ENCODE measurements around the gene CAMK2G.
A peak's percentile ranks its signal among the peaks of the same experiment; 100 is the strongest.

The CAMK2G gene

DNA sequence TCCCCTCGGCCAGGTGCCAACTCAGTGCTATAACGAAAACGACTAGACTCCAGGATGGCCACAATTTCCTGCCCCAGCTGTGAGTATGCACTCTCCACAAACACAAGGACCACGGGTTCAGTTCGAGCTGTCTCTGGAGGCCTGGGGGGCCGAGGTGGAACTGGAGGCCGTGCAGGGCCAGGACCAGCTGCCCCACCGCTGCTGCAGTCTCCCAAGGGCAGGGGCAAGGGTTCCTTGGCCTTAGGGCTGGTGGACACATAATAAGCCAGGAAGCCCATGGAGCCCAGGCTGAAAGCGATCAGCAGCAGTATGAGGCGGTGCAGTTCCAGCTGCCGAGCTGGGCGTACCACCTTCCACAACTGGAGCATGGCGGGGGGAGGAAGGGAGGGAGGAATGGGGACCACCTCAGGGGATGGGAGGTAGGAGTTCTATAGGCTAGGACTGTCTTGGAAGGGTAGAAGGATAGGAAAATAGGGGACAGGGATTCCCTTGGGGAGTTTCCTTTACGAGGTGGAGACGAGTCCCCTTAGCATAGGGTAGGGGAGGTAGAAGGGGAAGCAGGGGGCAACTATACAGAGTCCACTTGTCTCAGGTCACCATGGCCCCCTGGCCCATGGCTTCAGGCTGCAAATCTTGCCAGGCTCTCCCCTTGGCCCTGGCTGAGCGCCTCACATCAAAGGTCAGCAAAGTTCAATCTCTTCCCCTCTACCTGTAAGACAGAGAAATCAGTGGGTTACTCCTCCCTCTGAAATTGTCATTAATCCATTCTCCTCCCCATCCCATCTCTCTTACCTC is 66.1 kb downstream of the CAMK2G start:
- no peak for DNase-seq
- Mint-ChIP-seq H3K4me3 (no peak overlapping the region), H3K27me3 (no peaks in the 10 kb centered on the region), H3K4me1 (peaks cover 64% of the 10 kb centered on the region), H3K9me3 (no peaks in the 10 kb centered on the region), H3K27ac (peak overlapping the region; percentile 69), H3K36me3 (peaks cover 61% of the 10 kb centered on the region)
- CTCF ChIA-PET: interaction anchor here (1.9 kb wide), 1 partner anchor 72 kb away, joined by 4 read pairs; no protein-coding TSS in a partner anchor

DNA sequence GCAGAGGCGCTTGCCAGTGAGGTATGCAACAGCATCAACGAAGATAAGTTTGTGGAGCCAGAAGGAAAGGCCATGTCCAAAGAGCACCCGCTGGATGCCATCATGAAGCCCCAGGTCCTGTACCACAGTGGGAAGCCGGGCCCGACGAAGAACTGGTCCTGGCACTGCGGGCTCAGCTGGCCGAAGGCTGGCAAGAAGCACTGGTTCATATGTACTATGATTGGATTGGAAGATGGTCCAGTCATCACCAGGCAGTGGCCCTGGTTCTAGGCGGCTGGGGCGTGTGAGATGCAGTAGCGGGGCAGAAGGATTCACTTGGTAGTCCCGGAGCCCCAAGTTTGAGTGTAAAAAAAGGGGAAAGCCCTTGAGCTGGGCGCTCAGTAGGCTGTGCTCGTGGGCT is 66.9 kb downstream of the CAMK2G start:
- DNase-seq: no peak
- Mint-ChIP-seq H3K27ac (no peak overlapping the region), H3K4me1 (peaks cover 62% of the 10 kb centered on the region), H3K27me3 (no peaks in the 10 kb centered on the region), H3K4me3 (no peak overlapping the region), H3K36me3 (peaks cover 61% of the 10 kb centered on the region), H3K9me3 (no peaks in the 10 kb centered on the region)
- CTCF ChIA-PET: no interaction called here

DNA sequence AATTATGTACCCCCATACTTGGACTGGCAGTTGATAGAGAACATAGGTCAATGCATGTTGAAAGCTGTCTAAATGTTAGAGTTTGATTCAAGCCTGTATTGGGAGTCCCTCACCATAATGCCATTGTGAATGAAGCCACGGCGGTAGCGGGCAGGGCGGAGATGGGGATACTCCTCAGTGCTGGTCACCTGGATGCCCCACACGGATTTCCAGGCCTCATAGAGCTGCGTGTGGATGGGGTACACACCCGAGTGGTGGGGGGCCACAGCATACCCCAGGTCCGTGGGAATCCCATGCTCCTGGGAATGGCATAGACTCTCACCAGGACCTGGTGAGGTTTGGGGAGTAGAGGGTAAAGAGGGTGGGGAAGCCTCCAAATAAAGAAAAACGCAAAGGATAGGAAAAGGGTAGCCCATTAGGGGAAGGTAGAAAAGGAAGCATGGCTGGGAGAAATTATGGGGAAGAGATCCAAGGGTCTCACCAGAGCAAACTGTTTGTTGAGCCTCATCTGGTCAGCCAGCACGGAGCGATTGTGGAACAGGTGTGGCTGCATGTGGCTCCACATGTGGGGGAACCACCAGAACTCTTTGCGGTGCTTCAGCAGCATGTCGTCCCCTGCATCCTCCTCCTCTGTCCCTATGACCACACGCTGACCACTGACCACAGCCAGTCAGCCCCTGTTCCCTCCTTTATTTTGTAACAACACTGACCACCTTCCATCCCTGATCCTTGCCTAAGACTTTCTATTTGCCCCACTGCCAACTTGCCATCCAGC is 68.0 kb downstream of the CAMK2G start:
- Mint-ChIP-seq H3K4me3 (no peak overlapping the region), H3K36me3 (peaks cover 68% of the 10 kb centered on the region), H3K9me3 (no peaks in the 10 kb centered on the region), H3K27me3 (no peaks in the 10 kb centered on the region), H3K27ac (peak overlapping the region; percentile 54), H3K4me1 (peaks cover 58% of the 10 kb centered on the region)
- CTCF ChIA-PET: interaction anchor here (0.8 kb wide), 1 partner anchor 42 kb away, joined by 3 read pairs; no protein-coding TSS in a partner anchor
- DNase-seq: no peak

DNA sequence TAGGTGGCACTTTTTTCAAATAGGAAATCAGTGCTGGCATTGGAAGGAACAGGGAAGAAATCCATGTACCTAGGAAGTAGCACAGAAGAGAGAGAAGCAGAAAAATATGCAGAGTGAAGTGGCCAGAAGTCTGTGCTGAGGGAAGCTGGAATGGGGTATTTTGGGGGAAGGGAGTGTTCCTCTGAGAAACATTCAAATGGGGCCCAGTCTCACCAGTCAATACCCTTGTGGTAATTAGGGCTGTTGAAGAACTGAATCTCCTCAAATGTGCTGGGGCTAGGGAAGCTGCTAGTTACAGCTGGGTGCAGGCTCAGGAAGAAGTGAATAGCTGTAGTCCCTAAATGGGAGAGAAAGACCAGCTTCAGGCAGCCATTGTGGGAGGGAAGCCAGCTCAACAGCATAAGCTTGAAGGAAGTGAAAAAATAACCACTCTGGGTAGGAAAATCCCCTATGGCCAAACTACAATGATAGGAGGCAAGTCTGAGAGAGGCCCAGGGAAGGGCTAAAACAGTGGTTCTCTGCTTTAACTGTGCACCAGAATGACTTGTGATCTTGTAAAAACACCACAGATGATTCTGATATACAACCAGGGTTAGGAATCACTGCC is 70.6 kb downstream of the CAMK2G start:
- Mint-ChIP-seq H3K4me3 (no peak overlapping the region), H3K27me3 (no peaks in the 10 kb centered on the region), H3K9me3 (no peaks in the 10 kb centered on the region), H3K27ac (peak overlapping the region; percentile 77), H3K4me1 (peaks cover 40% of the 10 kb centered on the region), H3K36me3 (peaks cover 60% of the 10 kb centered on the region)
- no peak for DNase-seq
- CTCF ChIA-PET: interaction anchor here (0.6 to 1.0 kb wide), 2 partner anchors 18 to 30 kb away, joined by 3 read pairs; no protein-coding TSS in a partner anchor

DNA sequence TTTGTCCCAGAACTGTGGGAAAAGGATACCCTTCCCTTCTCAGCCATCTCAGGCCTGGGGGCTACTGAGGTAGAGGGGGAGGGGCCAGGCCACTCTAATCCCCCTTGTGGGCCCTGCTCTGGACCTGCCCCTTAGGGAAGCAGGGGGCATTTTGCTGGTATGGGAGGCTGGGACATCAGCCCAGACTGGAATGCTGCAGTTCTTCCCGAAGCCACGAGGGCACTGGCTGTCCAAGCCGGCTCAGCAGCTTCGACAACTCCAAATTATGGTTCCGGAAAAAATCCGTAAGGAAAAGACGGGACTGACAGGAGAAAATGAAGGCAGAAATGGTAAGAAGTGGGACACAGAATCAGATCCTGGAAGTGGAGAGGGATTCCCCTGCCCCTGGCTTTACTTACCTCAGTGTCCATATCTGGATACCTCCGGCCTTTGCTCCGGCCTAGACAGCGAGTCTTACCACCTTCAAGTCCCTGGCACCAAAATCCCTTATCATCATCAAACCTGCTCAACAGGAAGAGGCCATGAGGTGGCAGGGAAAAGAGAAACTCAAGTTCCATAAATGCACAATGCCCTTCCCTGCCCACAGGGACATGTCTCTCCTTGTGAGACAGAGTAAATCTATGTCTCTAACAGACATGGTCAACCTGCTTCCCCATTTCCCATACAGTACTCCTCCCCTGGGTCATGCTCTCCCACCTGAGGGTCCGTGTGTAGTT is 71.9 kb downstream of the CAMK2G start:
- Mint-ChIP-seq H3K9me3 (no peaks in the 10 kb centered on the region), H3K4me3 (no peak overlapping the region), H3K27me3 (no peaks in the 10 kb centered on the region), H3K4me1 (peaks cover 28% of the 10 kb centered on the region), H3K27ac (no peak overlapping the region), H3K36me3 (peaks cover 55% of the 10 kb centered on the region)
- no peak for DNase-seq
- CTCF ChIA-PET: no interaction called here

DNA sequence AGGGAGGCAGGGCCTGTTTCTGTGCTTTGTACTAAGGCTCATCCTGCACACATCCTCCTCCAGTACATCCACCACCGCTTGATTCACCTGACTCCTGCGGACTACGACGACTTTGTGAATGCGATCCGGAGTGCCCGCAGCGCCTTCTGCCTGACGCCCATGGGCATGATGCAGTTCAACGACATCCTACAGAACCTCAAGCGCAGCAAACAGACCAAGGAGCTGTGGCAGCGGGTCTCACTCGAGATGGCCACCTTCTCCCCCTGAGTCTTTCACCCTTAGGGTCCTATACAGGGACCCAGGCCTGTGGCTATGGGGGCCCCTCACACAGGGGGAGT is 73.1 kb downstream of the CAMK2G start:
- Mint-ChIP-seq H3K27ac (peak overlapping the region; percentile 58), H3K36me3 (peaks cover 51% of the 10 kb centered on the region), H3K4me3 (no peak overlapping the region), H3K4me1 (peaks cover 16% of the 10 kb centered on the region), H3K27me3 (no peaks in the 10 kb centered on the region), H3K9me3 (no peaks in the 10 kb centered on the region)
- CTCF ChIA-PET: interaction anchor here (0.7 to 1.7 kb wide), 2 partner anchors 18 to 29 kb away, joined by 3 to 4 read pairs; a partner anchor contains a TSS
- DNase-seq: no peak

DNA sequence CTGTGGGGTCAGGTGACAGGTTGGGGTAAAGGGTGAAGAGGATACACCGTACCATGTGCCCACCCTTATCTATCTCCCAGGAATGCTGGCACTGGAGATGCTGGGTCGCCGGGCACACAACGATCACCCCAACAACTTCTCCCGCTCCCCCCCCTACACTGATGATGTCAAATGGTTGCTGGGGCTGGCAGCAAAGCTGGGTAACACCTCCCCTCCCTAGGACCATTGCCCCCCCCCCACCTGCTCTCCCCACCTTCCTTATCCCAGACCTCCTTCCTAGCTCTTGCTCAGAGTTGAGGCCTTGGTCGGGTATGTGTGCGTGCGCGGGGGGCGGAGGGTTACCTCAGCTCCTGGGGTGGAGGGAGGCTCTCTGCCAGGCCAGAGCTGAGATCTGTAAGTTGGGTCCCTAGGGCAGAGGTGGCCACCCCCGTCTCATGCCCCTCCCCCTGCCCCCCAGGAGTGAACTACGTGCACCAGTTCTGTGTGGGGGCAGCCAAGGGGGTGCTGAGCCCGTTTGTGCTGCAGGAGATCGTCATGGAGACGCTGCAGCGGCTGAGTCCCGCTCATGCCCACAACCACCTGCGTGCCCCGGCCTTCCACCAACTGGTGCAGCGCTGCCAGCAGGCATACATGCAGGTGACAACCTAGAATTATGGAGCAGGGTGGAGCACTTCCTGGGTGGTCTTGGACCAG is 73.6 kb downstream of the CAMK2G start:
- Mint-ChIP-seq H3K36me3 (peaks cover 49% of the 10 kb centered on the region), H3K9me3 (no peaks in the 10 kb centered on the region), H3K4me3 (no peak overlapping the region), H3K4me1 (peaks cover 11% of the 10 kb centered on the region), H3K27me3 (no peaks in the 10 kb centered on the region), H3K27ac (no peak overlapping the region)
- no peak for DNase-seq
- CTCF ChIA-PET: interaction anchor here (1.7 kb wide), 1 partner anchor 28 kb away, joined by 4 read pairs; a partner anchor contains a TSS

DNA sequence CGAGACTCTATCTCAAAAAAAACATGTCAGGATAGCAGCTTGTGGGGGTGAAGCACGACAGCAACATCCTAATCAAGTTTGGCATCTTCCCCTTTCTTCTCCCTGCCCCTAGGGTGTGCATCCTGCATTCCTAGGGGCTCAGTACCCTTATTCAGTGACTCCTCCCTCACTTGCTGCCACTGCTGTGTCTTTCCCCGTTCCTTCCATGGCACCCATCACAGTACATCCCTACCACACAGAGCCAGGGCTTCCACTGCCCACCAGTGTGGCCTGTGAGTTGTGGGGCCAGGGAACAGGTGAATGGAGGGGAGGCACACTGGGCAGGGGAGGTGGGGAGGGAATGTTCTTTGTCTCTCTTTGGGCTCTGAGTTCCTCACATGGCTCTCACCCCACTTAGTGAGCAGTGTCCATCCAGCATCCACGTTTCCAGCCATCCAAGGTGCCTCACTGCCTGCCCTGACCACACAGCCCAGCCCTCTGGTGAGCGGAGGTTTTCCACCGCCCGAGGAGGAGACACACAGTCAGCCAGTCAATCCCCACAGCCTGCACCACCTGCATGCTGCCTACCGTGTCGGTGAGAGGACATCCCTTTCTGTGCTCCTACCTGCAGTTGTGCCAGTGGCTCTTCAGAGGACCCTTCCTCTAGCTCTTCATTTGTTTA is 74.3 kb downstream of the CAMK2G start:
- peaks cover 7% of the 10 kb centered on the region for H3K4me1 Mint-ChIP-seq
- DNase-seq: no peak
- H3K36me3 Mint-ChIP-seq: peaks cover 52% of the 10 kb centered on the region
- H3K4me3 Mint-ChIP-seq: no peak overlapping the region
- CTCF ChIA-PET: interaction anchor here (1.7 kb wide), 1 partner anchor 28 kb away, joined by 4 read pairs; a partner anchor contains a TSS
- no peak overlapping the region for H3K27ac Mint-ChIP-seq
- H3K27me3 Mint-ChIP-seq: no peaks in the 10 kb centered on the region
- no peaks in the 10 kb centered on the region for H3K9me3 Mint-ChIP-seq

DNA sequence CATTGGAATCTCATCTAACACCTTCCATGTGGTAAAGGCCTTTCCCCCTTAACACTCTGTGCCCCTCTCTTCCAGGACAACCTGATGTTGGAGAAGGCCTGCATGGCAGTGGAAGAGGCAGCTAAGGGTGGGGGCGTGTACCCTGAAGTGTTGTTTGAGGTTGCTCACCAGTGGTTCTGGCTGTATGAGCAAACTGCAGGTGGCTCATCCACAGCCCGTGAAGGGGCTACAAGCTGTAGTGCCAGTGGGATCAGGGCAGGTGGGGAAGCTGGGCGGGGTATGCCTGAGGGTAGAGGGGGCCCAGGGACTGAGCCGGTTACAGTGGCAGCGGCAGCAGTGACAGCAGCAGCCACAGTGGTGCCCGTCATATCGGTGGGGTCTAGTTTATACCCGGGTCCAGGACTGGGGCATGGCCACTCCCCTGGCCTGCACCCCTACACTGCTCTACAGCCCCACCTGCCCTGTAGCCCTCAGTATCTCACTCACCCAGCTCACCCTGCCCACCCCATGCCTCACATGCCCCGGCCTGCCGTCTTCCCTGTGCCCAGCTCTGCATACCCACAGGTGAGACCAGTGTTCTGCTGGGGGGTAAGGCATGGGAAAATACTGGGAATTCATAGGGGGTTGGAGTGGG is 75.3 kb downstream of the CAMK2G start:
- Mint-ChIP-seq H3K27me3 (no peaks in the 10 kb centered on the region), H3K36me3 (peaks cover 56% of the 10 kb centered on the region), H3K9me3 (no peaks in the 10 kb centered on the region), H3K4me3 (no peak overlapping the region), H3K27ac (no peak overlapping the region), H3K4me1 (peaks cover 6% of the 10 kb centered on the region)
- no peak for DNase-seq
- CTCF ChIA-PET: no interaction called here

DNA sequence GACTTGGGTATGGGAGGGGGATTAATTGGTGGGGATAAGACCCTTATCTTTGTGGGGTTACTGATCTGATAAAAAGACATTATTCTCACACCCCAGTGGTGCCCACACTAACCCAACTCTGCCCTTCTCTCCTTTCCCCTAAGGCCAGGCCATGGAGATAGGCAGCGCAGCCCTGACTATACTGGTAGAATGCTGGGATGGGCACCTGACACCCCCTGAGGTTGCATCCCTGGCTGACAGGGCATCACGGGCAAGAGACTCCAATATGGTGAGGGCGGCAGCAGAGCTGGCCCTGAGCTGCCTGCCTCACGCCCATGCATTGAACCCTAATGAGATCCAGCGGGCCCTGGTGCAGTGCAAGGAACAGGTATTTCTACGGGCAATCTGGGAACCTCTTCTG is 76.3 kb downstream of the CAMK2G start:
- peaks cover 54% of the 10 kb centered on the region for H3K36me3 Mint-ChIP-seq
- no peak for DNase-seq
- H3K4me1 Mint-ChIP-seq: no peaks in the 10 kb centered on the region
- no peaks in the 10 kb centered on the region for H3K27me3 Mint-ChIP-seq
- no peak overlapping the region for H3K4me3 Mint-ChIP-seq
- no peak overlapping the region for H3K27ac Mint-ChIP-seq
- CTCF ChIA-PET: no interaction called here
- H3K9me3 Mint-ChIP-seq: no peaks in the 10 kb centered on the region

DNA sequence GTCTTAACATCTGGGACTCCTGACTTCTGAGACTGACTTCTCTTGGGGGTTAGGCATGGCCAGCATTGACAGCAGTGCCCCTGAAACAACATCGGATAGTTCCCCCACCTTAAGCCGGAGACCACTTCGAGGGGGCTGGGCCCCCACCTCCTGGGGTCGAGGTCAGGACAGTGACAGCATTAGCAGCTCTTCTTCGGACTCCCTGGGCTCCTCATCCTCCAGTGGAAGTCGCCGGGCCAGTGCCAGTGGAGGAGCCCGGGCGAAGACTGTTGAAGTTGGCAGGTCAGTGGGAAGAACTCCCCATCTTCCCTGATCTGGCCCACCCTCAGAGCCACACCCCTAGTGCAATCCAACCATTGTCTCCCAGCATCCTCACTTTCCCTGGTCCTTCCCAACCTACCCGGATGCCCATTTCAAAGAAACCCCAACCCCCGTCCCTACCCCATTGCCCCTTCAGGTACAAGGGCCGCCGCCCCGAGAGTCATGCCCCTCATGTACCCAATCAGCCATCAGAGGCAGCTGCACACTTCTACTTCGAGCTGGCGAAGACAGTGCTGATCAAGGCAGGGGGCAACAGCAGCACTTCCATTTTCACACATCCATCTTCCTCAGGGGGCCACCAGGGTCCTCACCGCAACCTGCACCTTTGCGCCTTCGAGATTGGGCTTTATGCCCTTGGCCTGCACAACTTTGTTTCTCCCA is 76.9 kb downstream of the CAMK2G start:
- Mint-ChIP-seq H3K27me3 (no peaks in the 10 kb centered on the region), H3K4me3 (no peak overlapping the region), H3K36me3 (peaks cover 53% of the 10 kb centered on the region), H3K27ac (no peak overlapping the region), H3K9me3 (no peaks in the 10 kb centered on the region), H3K4me1 (no peaks in the 10 kb centered on the region)
- CTCF ChIA-PET: interaction anchor here (1.5 kb wide), 1 partner anchor 82 kb away, joined by 3 read pairs; no protein-coding TSS in a partner anchor
- DNase-seq: no peak

DNA sequence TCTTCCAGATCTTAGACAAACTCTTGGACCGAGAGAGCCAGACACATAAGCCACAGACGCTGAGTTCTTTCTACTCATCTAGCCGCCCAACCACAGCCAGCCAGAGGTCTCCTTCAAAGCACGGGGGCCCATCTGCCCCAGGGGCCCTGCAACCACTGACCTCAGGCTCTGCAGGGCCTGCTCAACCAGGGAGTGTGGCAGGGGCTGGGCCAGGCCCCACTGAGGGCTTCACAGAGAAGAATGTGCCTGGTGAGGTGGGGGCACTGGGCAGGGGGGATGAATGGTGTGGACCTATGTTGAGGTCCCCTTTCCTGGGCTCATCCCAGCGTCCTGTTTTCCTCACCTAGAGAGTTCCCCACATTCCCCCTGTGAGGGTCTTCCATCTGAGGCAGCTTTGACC is 77.6 kb downstream of the CAMK2G start:
- DNase-seq: no peak
- peaks cover 49% of the 10 kb centered on the region for H3K36me3 Mint-ChIP-seq
- CTCF ChIA-PET: interaction anchor here (1.5 kb wide), 1 partner anchor 83 kb away, joined by 3 read pairs; no protein-coding TSS in a partner anchor
- H3K4me1 Mint-ChIP-seq: no peaks in the 10 kb centered on the region
- H3K4me3 Mint-ChIP-seq: no peak overlapping the region
- no peaks in the 10 kb centered on the region for H3K9me3 Mint-ChIP-seq
- H3K27ac Mint-ChIP-seq: no peak overlapping the region
- no peaks in the 10 kb centered on the region for H3K27me3 Mint-ChIP-seq
